Loucy (cell line): Measurements from ENCODE around the gene C7orf33.

ENCODE experiments used
- H2AFZ ChIP-seq: fragments of 200-600 bp; sonication (generic); 2 replicates; pipeline ENCODE4 v1.6.0; 2016; ENCODE audit warnings: antibody characterized with exemption, mild to moderate bottlenecking, low read length, moderate library complexity
- H3F3A ChIP-seq: fragments of 200-600 bp; 2 replicates; pipeline ENCODE4 v1.6.0; 2016; ENCODE audit warnings: antibody characterized with exemption, low read depth, mild to moderate bottlenecking
- H3K27me3 ChIP-seq: fragments of 200-600 bp; sonication (generic); 2 replicates; pipeline ENCODE4 v1.6.1; 2014; ENCODE audit warnings: low read length, mild to moderate bottlenecking; ENCODE audit not compliant: insufficient read depth, poor library complexity, severe bottlenecking
- H3K36me3 ChIP-seq: fragments of 200-600 bp; sonication (generic); 2 replicates; pipeline ENCODE4 v1.6.1; 2016; ENCODE audit warnings: low read length; ENCODE audit not compliant: insufficient read depth
- H3K4me1 ChIP-seq: fragments of 200-600 bp; sonication (generic); 2 replicates; pipeline ENCODE4 v1.5.1; 2014; ENCODE audit warnings: low read length, mild to moderate bottlenecking; ENCODE audit not compliant: insufficient read depth, poor library complexity, severe bottlenecking
- H3K4me2 ChIP-seq: fragments of 200-600 bp; sonication (generic); 2 replicates; pipeline ENCODE4 v1.6.0; 2014; ENCODE audit warnings: antibody characterized with exemption, low read length, low read depth, mild to moderate bottlenecking; ENCODE audit not compliant: poor library complexity, severe bottlenecking
- H3K4me3 ChIP-seq: fragments of 200-600 bp; sonication (generic); 2 replicates; pipeline ENCODE4 v1.5.1; 2014; ENCODE audit warnings: low read length, mild to moderate bottlenecking, mixed read lengths; ENCODE audit not compliant: poor library complexity, severe bottlenecking
- H3K79me2 ChIP-seq: fragments of 200-600 bp; sonication (generic); 2 replicates; pipeline ENCODE4 v1.6.1; 2014; ENCODE audit warnings: low read length; ENCODE audit not compliant: insufficient read depth
- H3K9ac ChIP-seq: fragments of 200-600 bp; sonication (generic); 2 replicates; pipeline ENCODE4 v1.6.0; 2014; ENCODE audit warnings: mild to moderate bottlenecking, low read depth, low read length, moderate library complexity; ENCODE audit not compliant: poor library complexity, severe bottlenecking
- H3K9me2 ChIP-seq: fragments of 200-600 bp; sonication (generic); replicated peaks from 2 replicates; pipeline ENCODE4 v1.6.1; 2016; ENCODE audit warnings: low read depth, low read length, mixed read lengths
- H3K9me3 ChIP-seq: fragments of 200-600 bp; sonication (generic); 2 replicates; pipeline ENCODE4 v1.6.1; 2014; ENCODE audit warnings: mild to moderate bottlenecking, antibody characterized with exemption, low read length, low read depth; ENCODE audit not compliant: insufficient read depth
- H4K20me1 ChIP-seq: fragments of 200-600 bp; sonication (generic); 2 replicates; pipeline ENCODE4 v1.6.0; 2014; ENCODE audit warnings: antibody characterized with exemption, low read length, mild to moderate bottlenecking; ENCODE audit not compliant: insufficient read depth, poor library complexity, severe bottlenecking
- CTCF ChIP-seq: fragments of 200-600 bp; sonication (generic); conservative IDR thresholded peaks from 2 replicates; pipeline ENCODE4 v1.5.1; 2014; ENCODE audit warnings: mild to moderate bottlenecking, antibody characterized with exemption, low read length
- EZH2phosphoT487 ChIP-seq: fragments of 200-600 bp; IDR thresholded peaks from 2 replicates; pipeline ENCODE4 v1.6.1; 2018; ENCODE audit warnings: antibody characterized with exemption, mild to moderate bottlenecking, moderate library complexity, borderline replicate concordance

Gene C7orf33

DNA sequence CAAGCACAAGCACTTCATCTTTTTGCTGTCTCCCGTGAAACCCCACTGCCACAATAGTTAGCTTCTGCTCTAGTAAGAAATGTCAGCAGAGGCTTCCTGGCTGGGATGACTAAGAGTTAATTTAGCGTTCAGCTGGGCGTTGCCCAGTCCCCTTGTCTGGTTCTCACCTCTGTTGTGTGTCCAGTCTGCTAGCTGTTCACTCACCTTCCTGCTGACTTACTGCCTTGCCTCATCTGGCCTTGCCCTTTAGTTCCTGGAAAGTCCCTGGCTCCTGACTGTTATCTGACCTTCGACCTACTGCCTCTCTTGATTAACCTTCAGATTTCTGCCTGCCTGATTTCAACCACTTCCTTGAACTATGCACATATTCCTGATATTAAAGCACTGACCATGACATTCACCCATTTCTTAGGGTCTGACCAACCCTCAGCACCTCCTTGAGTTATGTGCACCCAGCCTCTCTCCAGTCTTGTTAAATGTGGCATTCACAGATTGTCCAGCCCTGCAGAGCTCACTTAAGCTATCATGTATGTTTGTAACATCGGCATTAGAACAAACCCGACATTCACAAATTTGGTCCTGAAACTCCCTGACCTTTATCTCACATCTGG is 30.3 kb downstream of the C7orf33 start:
- no peaks in the 10 kb centered on the region for H3K4me1 ChIP-seq
- TF ChIP-seq EZH2phosphoT487 = no peak
- TF ChIP-seq CTCF = no peak
- H2AFZ ChIP-seq = no peak overlapping the region

GRCh38 chr7:148621563-148621962 is 31.0 kb downstream of the C7orf33 start:
- no peak overlapping the region for H3K4me3 ChIP-seq
- no peaks in the 10 kb centered on the region for H3K4me1 ChIP-seq
- TF ChIP-seq EZH2phosphoT487 (no peak), CTCF (no peak)

More for the DNA sequence above, 30.3 kb downstream of the C7orf33 start:
- Histone ChIP-seq H3K4me3 (no peak overlapping the region), H3K9me3 (peaks cover 2% of the 10 kb centered on the region; the same call in 1 of the 2 replicates), H3K27me3 (no peaks in the 10 kb centered on the region), H3K9ac (no peak overlapping the region), H3K36me3 (no peaks in the 10 kb centered on the region), H3K9me2 (no peaks in the 10 kb centered on the region), H4K20me1 (no peaks in the 10 kb centered on the region), H3K79me2 (no peaks in the 10 kb centered on the region), H3K4me2 (no peak overlapping the region), H3F3A (no peaks in the 10 kb centered on the region)

GRCh38 chr7:148622887-148623585 is 32.5 kb downstream of the C7orf33 start:
- Histone ChIP-seq H3K9ac (no peak overlapping the region), H4K20me1 (no peaks in the 10 kb centered on the region), H3K4me2 (no peak overlapping the region), H3K4me3 (no peak overlapping the region), H3K27me3 (no peaks in the 10 kb centered on the region), H3F3A (no peaks in the 10 kb centered on the region), H2AFZ (no peak overlapping the region), H3K79me2 (no peaks in the 10 kb centered on the region), H3K4me1 (no peaks in the 10 kb centered on the region), H3K9me2 (no peaks in the 10 kb centered on the region), H3K36me3 (no peaks in the 10 kb centered on the region), H3K9me3 (peaks cover 1% of the 10 kb centered on the region; the same call in 1 of the 2 replicates)
- TF ChIP-seq CTCF = no peak
- no peak for TF ChIP-seq EZH2phosphoT487

More at GRCh38 chr7:148621563-148621962, 31.0 kb downstream of the C7orf33 start:
- Histone ChIP-seq H3K36me3 (no peaks in the 10 kb centered on the region), H2AFZ (no peak overlapping the region), H4K20me1 (no peaks in the 10 kb centered on the region), H3K27me3 (no peaks in the 10 kb centered on the region), H3K9ac (no peak overlapping the region), H3F3A (no peaks in the 10 kb centered on the region), H3K4me2 (no peak overlapping the region), H3K79me2 (no peaks in the 10 kb centered on the region), H3K9me3 (peaks cover 2% of the 10 kb centered on the region; the same call in 1 of the 2 replicates), H3K9me2 (no peaks in the 10 kb centered on the region)
